ENCODE measurements around the gene DMBT1. TPM values are rescaled to one million over a fixed set of nuclear protein-coding genes. Genes with fewer than 3 reads are reported as not detected.

The DMBT1 gene
- total and polyA plus RNA-seq, 2 donors (not counting 1 experiment from before 2014, with no cell fraction given) = not detected

GRCh38 chr10:122649903-122650302 lies 89.3 kb downstream of the DMBT1 start:
- 74% methylated on average over 5 of the region's 5 CpGs for WGBS (ENCODE audit: insufficient coverage)
- no peak overlapping the region for H3K4me3 Mint-ChIP-seq
- Histone ChIP-seq H3K36me3 (replicated peaks in 1 of 2; ENCODE audit: control extremely low read depth in 1 of 2, control insufficient read depth in 1 of 2, extremely low read depth in 1 of 2, insufficient read depth in 2 of 2, low read length in 1 of 2) (no peaks in the 10 kb centered on the region), H3K4me3 (ENCODE audit: control extremely low read depth in 1 of 5, extremely low read depth in 1 of 5, insufficient read depth in 1 of 5, low read depth in 2 of 5, low read length in 4 of 5) (no peak overlapping the region), H3K79me2 (ENCODE audit: control insufficient read depth, insufficient read depth, low read length) (no peaks in the 10 kb centered on the region), H4K20me1 (ENCODE audit: control insufficient read depth, insufficient read depth, low read length, poor library complexity, severe bottlenecking) (no peaks in the 10 kb centered on the region), H3K27me3 (replicated peaks in 1 of 4; ENCODE audit: control extremely low read depth in 1 of 4, control insufficient read depth in 3 of 4, insufficient read depth in 4 of 4, low read length in 3 of 4) (no peaks in the 10 kb centered on the region), H3K4me2 (replicated peaks; ENCODE audit: low read depth, low read length, poor library complexity, severe bottlenecking) (no peak overlapping the region), H3K9ac (ENCODE audit: low read length) (no peak overlapping the region), H3K9me3 (ENCODE audit: control extremely low read depth in 1 of 3, control insufficient read depth in 2 of 3, insufficient read depth in 1 of 3, low read length in 2 of 3) (peaks cover 0 to 5% (median 0%) of the 10 kb centered on the region in 3 donors), H2AFZ (ENCODE audit: insufficient read depth, low read depth, low read length, poor library complexity, severe bottlenecking) (no peak overlapping the region), H3K27ac (ENCODE audit: low read length in 2 of 2) (no peak overlapping the region), H3K4me1 (ENCODE audit: control insufficient read depth in 2 of 2, insufficient read depth in 2 of 2, low read length in 2 of 2) (no peaks in the 10 kb centered on the region)
- CTCF ChIA-PET = no interaction called here
- TF ChIP-seq, protein P1, sequence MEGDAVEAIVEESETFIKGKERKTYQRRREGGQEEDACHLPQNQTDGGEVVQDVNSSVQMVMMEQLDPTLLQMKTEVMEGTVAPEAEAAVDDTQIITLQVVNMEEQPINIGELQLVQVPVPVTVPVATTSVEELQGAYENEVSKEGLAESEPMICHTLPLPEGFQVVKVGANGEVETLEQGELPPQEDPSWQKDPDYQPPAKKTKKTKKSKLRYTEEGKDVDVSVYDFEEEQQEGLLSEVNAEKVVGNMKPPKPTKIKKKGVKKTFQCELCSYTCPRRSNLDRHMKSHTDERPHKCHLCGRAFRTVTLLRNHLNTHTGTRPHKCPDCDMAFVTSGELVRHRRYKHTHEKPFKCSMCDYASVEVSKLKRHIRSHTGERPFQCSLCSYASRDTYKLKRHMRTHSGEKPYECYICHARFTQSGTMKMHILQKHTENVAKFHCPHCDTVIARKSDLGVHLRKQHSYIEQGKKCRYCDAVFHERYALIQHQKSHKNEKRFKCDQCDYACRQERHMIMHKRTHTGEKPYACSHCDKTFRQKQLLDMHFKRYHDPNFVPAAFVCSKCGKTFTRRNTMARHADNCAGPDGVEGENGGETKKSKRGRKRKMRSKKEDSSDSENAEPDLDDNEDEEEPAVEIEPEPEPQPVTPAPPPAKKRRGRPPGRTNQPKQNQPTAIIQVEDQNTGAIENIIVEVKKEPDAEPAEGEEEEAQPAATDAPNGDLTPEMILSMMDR (IDR thresholded peaks at IDR 0.05) = no peak
- TF ChIP-seq EZH2 (IDR thresholded peaks at IDR 0.05; ENCODE audit: borderline replicate concordance, insufficient read depth, low read depth, low read length, poor library complexity, severe bottlenecking) = no peak
- no peaks in the 10 kb centered on the region for H3K4me1 Mint-ChIP-seq
- H3K9me3 Mint-ChIP-seq (ENCODE audit: insufficient read depth) = no peaks in the 10 kb centered on the region
- no peak overlapping the region for H3K27ac Mint-ChIP-seq
- ATAC-seq (ENCODE audit: low read depth) (no peak), DNase-seq (no peak)
- intact Hi-C loops (cut with micrococcal nuclease) = no loop called here
- POLR2A ChIA-PET = no interaction called here
- H3K27me3 Mint-ChIP-seq = peaks cover 25% of the 10 kb centered on the region

DNA sequence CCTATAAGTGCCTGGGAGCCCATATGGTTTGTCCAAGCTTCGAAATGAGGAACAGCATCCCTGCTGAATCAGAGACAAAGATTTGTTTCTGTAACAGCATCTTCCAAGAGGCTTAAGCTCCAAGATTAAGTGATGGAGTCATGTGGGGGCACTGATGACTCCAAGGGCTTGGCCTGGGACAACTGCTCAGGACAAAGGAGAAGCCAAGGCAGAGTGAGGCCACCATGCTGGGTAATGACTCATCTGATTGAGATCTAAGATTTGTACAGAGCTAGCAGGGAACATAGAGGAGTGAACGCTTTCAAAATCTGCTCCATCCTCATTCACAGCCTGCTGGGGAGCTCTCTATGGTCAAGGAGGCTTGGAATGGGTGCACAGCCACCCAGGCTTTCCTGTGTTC lies 89.8 kb downstream of the DMBT1 start:
- Histone ChIP-seq H4K20me1 (ENCODE audit: control insufficient read depth, insufficient read depth, low read length, poor library complexity, severe bottlenecking) (no peaks in the 10 kb centered on the region), H3K9me3 (ENCODE audit: control extremely low read depth in 1 of 3, control insufficient read depth in 2 of 3, insufficient read depth in 1 of 3, low read length in 2 of 3) (peaks cover 0 to 5% (median 0%) of the 10 kb centered on the region in 3 donors), H2AFZ (ENCODE audit: insufficient read depth, low read depth, low read length, poor library complexity, severe bottlenecking) (no peak overlapping the region), H3K4me3 (ENCODE audit: control extremely low read depth in 1 of 5, extremely low read depth in 1 of 5, insufficient read depth in 1 of 5, low read depth in 2 of 5, low read length in 4 of 5) (no peak overlapping the region), H3K27me3 (replicated peaks in 1 of 4; ENCODE audit: control extremely low read depth in 1 of 4, control insufficient read depth in 3 of 4, insufficient read depth in 4 of 4, low read length in 3 of 4) (no peaks in the 10 kb centered on the region), H3K79me2 (ENCODE audit: control insufficient read depth, insufficient read depth, low read length) (no peaks in the 10 kb centered on the region), H3K9ac (ENCODE audit: low read length) (no peak overlapping the region), H3K27ac (ENCODE audit: low read length in 2 of 2) (no peak overlapping the region), H3K4me1 (ENCODE audit: control insufficient read depth in 2 of 2, insufficient read depth in 2 of 2, low read length in 2 of 2) (no peaks in the 10 kb centered on the region), H3K4me2 (replicated peaks; ENCODE audit: low read depth, low read length, poor library complexity, severe bottlenecking) (no peak overlapping the region), H3K36me3 (replicated peaks in 1 of 2; ENCODE audit: control extremely low read depth in 1 of 2, control insufficient read depth in 1 of 2, extremely low read depth in 1 of 2, insufficient read depth in 2 of 2, low read length in 1 of 2) (no peaks in the 10 kb centered on the region)
- TF ChIP-seq, protein P1 (IDR thresholded peaks at IDR 0.05) = no peak
- no peak for DNase-seq
- ChIA-PET CTCF (no interaction called here), POLR2A (no interaction called here)
- no peaks in the 10 kb centered on the region for H3K4me1 Mint-ChIP-seq
- H3K27me3 Mint-ChIP-seq = peaks cover 29% of the 10 kb centered on the region
- 67% methylated on average over 1 of the region's 2 CpGs for WGBS (ENCODE audit: insufficient coverage)
- H3K9me3 Mint-ChIP-seq (ENCODE audit: insufficient read depth) = no peaks in the 10 kb centered on the region
- no peak overlapping the region for H3K4me3 Mint-ChIP-seq
- H3K27ac Mint-ChIP-seq = no peak overlapping the region
- ATAC-seq (ENCODE audit: low read depth) = no peak
- intact Hi-C loops (cut with micrococcal nuclease) = no loop called here

Data from B cell (primary cell).